Stimulated activated CD4-positive, alpha-beta T cell treated with anti-CD3 and anti-CD28 coated beads, Interleukin-2, amount 100 ng/mL, for 4 hours (primary cell): ENCODE measurements around the gene SFXN5.

ENCODE experiments used
- DNase-seq: peaks from one replicate; pipeline ENCODE4 v3.0.0-alpha.2; 2020; ENCODE audit warnings: low read depth

SFXN5 gene

DNA sequence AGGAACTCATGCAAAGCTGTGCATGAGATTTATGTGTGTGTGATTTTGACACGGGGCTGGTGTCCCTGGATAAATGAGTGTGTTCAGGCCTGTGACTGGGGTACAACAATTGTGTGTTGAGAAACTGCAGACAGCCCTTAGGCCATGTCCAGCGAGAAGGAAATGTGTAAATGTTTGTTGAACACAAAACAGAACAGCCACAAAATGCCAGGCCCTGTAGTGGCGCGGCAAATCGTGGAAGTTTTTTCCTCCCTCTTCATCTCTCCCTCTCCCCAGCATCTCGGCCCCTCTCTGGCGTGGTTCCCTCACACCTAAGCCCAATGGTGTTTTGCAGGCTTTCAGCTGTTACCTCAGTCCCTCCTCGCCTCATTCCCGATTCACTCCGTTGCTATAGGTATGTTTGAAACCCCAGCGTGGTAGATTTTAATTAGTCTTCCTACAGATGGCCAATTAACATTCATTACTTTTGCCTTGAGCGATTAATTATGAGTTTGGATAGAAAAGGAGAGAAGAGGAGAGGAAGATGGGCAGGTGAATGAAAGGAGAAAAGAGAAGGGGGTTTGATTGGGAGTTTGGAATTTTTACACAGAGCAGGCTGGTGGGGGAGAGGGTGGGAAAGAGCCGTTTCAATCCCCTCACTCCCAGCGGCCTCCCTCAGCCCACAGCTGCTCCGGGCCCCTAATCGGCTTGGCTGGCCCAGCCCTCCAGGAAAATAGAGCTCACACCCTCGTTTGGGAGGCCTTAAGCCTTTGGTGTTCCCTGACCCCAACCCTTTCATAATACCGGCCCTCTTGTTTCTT is 173.5 kb downstream of the SFXN5 start:
- DNase-seq = no peak

DNA sequence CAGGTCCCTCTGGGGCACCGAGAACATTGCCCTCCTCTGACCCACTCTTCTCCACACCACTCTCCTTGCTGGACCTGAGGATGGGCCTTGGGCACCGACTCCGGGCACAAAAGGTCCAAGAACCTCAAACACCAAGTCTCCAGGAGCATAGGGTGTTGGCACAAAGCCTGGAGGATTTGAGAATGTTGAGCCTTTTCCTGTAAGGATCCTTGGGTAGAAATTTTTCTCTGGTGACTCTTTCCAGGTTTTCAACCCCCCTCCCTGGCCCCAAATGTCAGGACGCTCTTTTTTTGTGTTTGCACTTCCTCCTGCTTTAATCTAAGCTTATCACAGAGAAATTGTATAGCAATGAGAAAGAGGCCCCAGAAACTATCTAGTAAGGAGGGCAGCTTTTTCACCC is 175.1 kb downstream of the SFXN5 start:
- no peak for DNase-seq

DNA sequence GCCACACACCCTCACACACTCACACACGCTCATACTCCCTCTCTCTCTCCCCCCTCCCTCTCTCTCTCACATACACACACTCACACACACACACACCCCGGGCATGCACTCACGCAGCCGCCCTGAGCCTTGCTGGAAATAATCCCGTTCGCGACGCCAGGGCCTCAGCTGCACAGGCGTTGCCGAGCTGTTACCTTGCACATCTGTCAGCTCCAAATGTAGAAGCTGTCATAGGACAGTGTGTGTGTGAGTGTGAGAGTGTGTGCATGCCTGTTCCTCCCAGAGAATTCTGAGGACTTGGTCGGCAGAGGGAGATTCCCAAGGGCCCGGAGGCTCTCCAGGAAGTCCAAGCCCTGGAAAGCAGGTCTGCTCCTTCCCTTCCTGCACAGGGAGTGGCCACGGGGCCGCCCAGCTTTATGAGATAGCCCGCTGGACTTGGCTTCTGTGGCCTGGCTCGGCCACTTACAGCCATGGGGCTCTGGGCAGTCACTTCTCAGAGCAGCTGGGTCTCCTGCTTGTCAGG is 175.7 kb downstream of the SFXN5 start:
- DNase-seq = no peak

DNA sequence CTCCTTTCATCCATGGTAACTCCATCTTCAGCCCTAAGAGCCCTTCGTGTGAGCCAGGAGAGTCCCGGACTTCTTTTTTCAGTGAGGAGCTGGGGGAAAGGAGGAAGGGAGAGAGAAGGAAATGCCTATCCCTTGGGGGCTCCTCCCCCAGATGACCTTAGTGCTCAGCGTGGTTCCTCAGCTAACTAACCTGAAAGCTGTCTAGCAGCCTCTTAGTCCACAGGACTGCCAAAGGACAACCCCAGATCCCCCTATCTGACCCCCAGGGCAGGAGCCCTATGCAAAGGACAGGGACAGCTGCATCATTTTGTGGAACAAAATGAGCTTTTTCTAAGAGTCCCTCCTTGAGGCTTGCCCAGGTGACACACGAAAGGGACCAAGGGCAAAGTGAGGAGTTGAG is 176.4 kb downstream of the SFXN5 start:
- no peak for DNase-seq

DNA sequence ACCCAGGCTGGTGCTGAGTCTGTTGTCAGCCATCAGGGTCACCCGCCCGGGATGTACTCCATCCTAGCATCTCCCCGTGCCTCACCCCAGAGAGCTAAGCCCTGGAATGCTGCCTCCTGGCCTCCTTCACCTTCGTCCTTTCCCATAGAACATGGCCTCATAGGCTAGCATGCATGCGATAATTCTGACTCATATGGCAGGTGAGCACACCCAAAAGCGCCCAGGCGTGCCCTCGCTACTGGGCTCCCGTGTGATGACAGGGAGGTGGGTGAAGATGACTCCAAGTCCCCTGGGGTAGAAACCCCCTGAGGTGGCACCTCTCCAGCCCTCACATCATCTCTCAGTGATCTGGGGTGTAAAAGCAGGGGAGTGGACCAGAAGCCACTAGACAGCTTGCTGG is 177.0 kb downstream of the SFXN5 start:
- DNase-seq = no peak

DNA sequence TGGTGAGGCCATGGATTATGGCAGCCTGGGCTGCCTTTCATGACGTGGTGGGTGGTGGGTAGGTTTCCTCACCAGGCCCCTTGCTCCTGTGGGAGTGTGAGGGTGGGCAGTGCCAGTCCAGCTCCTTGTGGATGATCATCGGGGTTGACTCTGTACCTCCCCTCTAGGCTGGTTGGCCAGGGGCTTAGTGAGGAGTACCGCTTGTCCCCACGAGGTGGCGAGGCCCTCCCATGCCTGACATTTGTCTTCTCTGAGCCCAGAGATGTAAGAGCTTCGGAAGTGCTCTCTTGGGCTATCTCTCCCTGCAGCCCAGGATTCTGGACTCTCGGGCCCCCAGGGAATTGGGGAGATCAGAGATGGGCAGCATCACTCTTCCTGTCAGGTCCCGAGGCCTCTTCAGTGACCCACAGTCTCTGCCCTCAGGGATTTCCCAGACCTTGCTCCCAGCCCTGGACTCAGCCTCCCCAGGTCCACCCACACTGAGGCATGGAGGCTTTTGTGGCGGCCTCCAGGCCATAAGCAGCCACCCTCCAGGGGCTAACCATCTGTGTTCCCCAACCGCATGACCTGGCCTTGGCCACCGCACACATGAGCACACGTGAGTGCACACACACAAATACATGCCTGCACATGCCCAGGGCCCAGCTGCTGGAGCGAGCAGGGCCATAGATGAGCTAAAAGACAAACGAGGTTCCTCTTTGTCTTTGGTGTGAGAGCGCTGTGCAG is 177.8 kb downstream of the SFXN5 start:
- no peak for DNase-seq

DNA sequence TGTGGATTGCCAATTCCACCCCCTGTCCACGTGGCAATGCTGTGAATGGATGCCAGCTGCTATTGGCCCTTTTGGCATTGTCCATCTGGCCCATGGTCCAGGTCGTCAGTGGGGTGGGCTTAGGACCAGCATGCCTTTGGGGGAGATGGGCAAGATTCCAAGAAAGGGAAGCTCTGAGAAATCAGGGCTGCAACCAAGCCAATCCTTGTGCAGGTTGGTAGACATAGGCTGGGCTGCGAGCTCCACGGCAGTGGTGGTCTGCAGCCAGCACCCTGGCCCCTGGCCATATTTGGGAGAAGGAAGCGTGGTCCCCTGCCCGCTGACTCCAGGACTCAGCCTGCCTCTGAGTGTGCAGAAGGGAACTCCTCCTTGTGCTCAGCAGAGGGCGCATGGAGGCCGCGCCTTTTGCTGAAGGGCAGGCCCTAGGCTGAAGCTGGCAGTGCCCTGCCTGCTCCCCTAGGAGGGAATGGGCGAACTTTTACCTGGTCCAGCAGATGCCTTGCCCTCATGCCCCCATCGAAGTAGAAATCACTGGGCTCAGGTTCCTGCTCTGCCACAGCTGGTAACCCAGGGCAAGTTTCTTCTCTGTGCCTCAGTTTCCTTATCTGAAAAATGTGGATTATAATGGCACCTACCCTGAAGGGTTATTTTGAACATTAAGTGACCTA is 178.9 kb downstream of the SFXN5 start:
- DNase-seq = peak; percentile 38
